Stimulated activated CD4-positive, alpha-beta T cell treated with anti-CD3 and anti-CD28 coated beads, Interleukin-1b, Interleukin-23, amount 100 ng/mL, for 4 hours (primary cell): ENCODE measurements around the gene TAGAP.
"Not testable (repeated sequence)": the region's sequence is repeated elsewhere in the genome, so short reads cannot be mapped to it uniquely, and the experiment has no call there.

Experiments used
- DNase-seq, 2 donors: peaks; one replicate each; pipeline ENCODE4 v3.0.0-alpha.2; 2020; ENCODE audit warnings: low read depth in 2 of 2

Gene TAGAP

GRCh38 chr6:159010037-159010612, 34.7 kb downstream of the TAGAP start:
- not testable (repeated sequence) for DNase-seq

- DNase-seq, result no peak
Measured at GRCh38 chr6:159008656-159009288, 36.0 kb downstream of the TAGAP start.

- no peak for DNase-seq
Measured at GRCh38 chr6:159007510-159007909, 37.3 kb downstream of the TAGAP start.

GRCh38 chr6:159005436-159005835, 39.4 kb downstream of the TAGAP start:
- DNase-seq, result no peak

- no peak for DNase-seq
Measured at GRCh38 chr6:159004592-159004991, 40.2 kb downstream of the TAGAP start.

GRCh38 chr6:159002432-159003155, 42.2 kb downstream of the TAGAP start:
- no peak for DNase-seq

GRCh38 chr6:158999666-159000403, 45.0 kb downstream of the TAGAP start, which contains the start of gene RSPH3:
TSS of gene RSPH3 (minus strand) at chr6:159000202. CDS start at chr6:158999550, 652 bp downstream.
- peak; percentile 82 to 88 for DNase-seq

- peak in 1 of 2 donors; percentile 7 for DNase-seq
Measured at GRCh38 chr6:158999154-158999665, 45.6 kb downstream of the TAGAP start.

- no peak for DNase-seq
Measured at GRCh38 chr6:158996856-158997255, 47.9 kb downstream of the TAGAP start.

GRCh38 chr6:158993639-158994038, 51.2 kb downstream of the TAGAP start:
- no peak for DNase-seq

- DNase-seq, result no peak
Measured at GRCh38 chr6:158991017-158991723, 53.6 kb downstream of the TAGAP start.

- DNase-seq, result not testable (repeated sequence)
Measured at GRCh38 chr6:158989711-158990110, 55.1 kb downstream of the TAGAP start.

- DNase-seq, result no peak
Measured at GRCh38 chr6:158988477-158988876, 56.3 kb downstream of the TAGAP start.

GRCh38 chr6:158987657-158988056, 57.1 kb downstream of the TAGAP start:
- DNase-seq, result no peak
